GM12878 (cell line): ENCODE measurements around the gene ZNF785. TPM values are rescaled to one million over a fixed set of nuclear protein-coding genes. Genes with fewer than 3 reads are reported as not detected.

Source experiments
- CREB1 ChIP-seq: IDR thresholded peaks from 2 replicates; pipeline ENCODE4 v1.6.1; 2012; ENCODE audit warnings: low read depth, mild to moderate bottlenecking, inconsistent platforms
- CREM ChIP-seq: IDR thresholded peaks from 2 replicates; pipeline ENCODE4 v1.6.1; 2014; ENCODE audit warnings: antibody characterized with exemption, low read depth
- EGR1 ChIP-seq, 2 experiments: IDR thresholded peaks; 1 replicate in 1 of 2; 2 replicates in 1 of 2; pipeline ENCODE4 v1.6.1; 2011 to 2012; ENCODE audit warnings: low read depth in 2 of 2, low read length in 2 of 2, borderline replicate concordance in 1 of 2, mild to moderate bottlenecking in 1 of 2, moderate library complexity in 1 of 2
- EZH2 ChIP-seq: IDR thresholded peaks from 2 replicates; pipeline ENCODE4 v1.6.1; 2012; ENCODE audit warnings: low read depth, mild to moderate bottlenecking, control low read depth, inconsistent platforms, low read length, borderline replicate concordance; ENCODE audit not compliant: control insufficient read depth
- FOXM1 ChIP-seq: IDR thresholded peaks from 2 replicates; pipeline ENCODE4 v1.6.1; 2012; ENCODE audit warnings: low read depth, mild to moderate bottlenecking, inconsistent platforms, low read length, moderate library complexity
- GATAD2B ChIP-seq: fragments of 450-650 bp; conservative IDR thresholded peaks from 2 replicates; pipeline ENCODE4 v1.6.1; 2017; ENCODE audit warnings: low read depth, mild to moderate bottlenecking, moderate library complexity
- IRF5 ChIP-seq: fragments of 450-650 bp; IDR thresholded peaks from 2 replicates; pipeline ENCODE4 v1.6.1; 2017; ENCODE audit warnings: borderline replicate concordance
- MAX ChIP-seq: IDR thresholded peaks from 2 replicates; pipeline ENCODE4 v1.6.1; 2012; ENCODE audit warnings: low read depth, low read length, improper control_type of control experiment
- POLR2AphosphoS2 ChIP-seq: IDR thresholded peaks from 2 replicates; pipeline ENCODE4 v1.6.1; 2011; ENCODE audit warnings: low read depth, mild to moderate bottlenecking, low read length, improper control_type of control experiment, moderate library complexity
- SKIL ChIP-seq: fragments of 450-650 bp; IDR thresholded peaks from 2 replicates; pipeline ENCODE4 v1.6.1; 2017; ENCODE audit warnings: mild to moderate bottlenecking, low read depth, inconsistent platforms; ENCODE audit not compliant: poor library complexity, severe bottlenecking
- YY1 ChIP-seq: IDR thresholded peaks from 2 replicates; pipeline ENCODE4 v1.6.1; 2011; ENCODE audit warnings: low read depth, mild to moderate bottlenecking, low read length
- ZBTB4 ChIP-seq: fragments of 450-650 bp; formaldehyde crosslinking; IDR thresholded peaks from 2 replicates; pipeline ENCODE4 v1.4.0; 2022; ENCODE audit warnings: mild to moderate bottlenecking, moderate library complexity
- ZNF207 ChIP-seq: fragments of 450-650 bp; IDR thresholded peaks from 2 replicates; pipeline ENCODE4 v1.6.1; 2014; ENCODE audit warnings: antibody characterized with exemption, mild to moderate bottlenecking, borderline replicate concordance
- ZNF217 ChIP-seq: fragments of 450-650 bp; IDR thresholded peaks from 2 replicates; pipeline ENCODE4 v1.6.1; 2017; ENCODE audit warnings: antibody characterized with exemption, mild to moderate bottlenecking
- ZNF384 ChIP-seq: IDR thresholded peaks from 2 replicates; pipeline ENCODE4 v1.6.1; 2012; ENCODE audit warnings: low read depth, mild to moderate bottlenecking, low read length, improper control_type of control experiment, borderline replicate concordance
- ZNF592 ChIP-seq: fragments of 450-650 bp; IDR thresholded peaks from 2 replicates; pipeline ENCODE4 v1.6.1; 2017; ENCODE audit warnings: mild to moderate bottlenecking, moderate library complexity
- ZSCAN29 ChIP-seq: fragments of 450-650 bp; IDR thresholded peaks from 2 replicates; pipeline ENCODE4 v1.6.1; 2017; ENCODE audit warnings: mild to moderate bottlenecking, moderate library complexity
- polyA plus RNA-seq, 11 experiments: library from polyadenylated mRNA; depleted of rRNA in 4 of 11; unstranded in 6 of 11; stranded (reverse) in 5 of 11; fragments of >200 nt; fragmentation: Nextera tagmentation in 4 of 11; fragmentation: Illumina TruSeq in 1 of 11; extraction: Ambion mirVana in 4 of 11; extraction: Trizol in 1 of 11; gene quantifications; 1 replicate in 1 of 11; 2 replicates in 10 of 11; pipeline versions ENCODE4 v1.2.1 to v1.2.3, GENCODE V29; 2011 to 2016; ENCODE audit warnings: inconsistent platforms in 2 of 11, missing spikeins in 2 of 11, low read depth in 1 of 11
- total RNA-seq, 4 experiments: library from RNA; depleted of rRNA in 3 of 4; stranded (reverse); fragments of >200 nt in 3 of 4; fragmentation: Illumina TruSeq in 1 of 4; extraction: Trizol in 1 of 4; gene quantifications; 2 replicates each; pipeline versions ENCODE4 v1.2.1 to v1.2.3, GENCODE V29; 2013 to 2021

ZNF785 gene
- total and polyA plus RNA-seq, 10 of the 15 experiments (the other 5 are each of a cell fraction or from before 2014, with no cell fraction given): 0.87 to 11.5 (median 7.5) TPM

- TF ChIP-seq ZNF207 (no peak), GATAD2B (0 out of 2 replicates have a peak, but pooled peaks have one; percentile 41), ZBTB4 (CRISPR knock-in tag) (no peak), CREM (no peak), MAX (no peak), YY1 (peak; percentile 71), EGR1 (IDR thresholded peaks at IDR 0.05; ENCODE audit: borderline replicate concordance in 1 of 2, low read depth in 2 of 2, low read length in 2 of 2) (no peak), CREB1 (no peak), ZNF592 (no peak), ZNF217 (no peak), IRF5 (no peak), ZNF384 (no peak), ZSCAN29 (no peak), FOXM1 (no peak), SKIL (no peak), POLR2AphosphoS2 (no peak), EZH2 (no peak)
These were observed 43.4 kb upstream of the ZNF785 start (continued) for GRCh38 chr16:30628628-30629540.
